Lung (tissue), 12 donors: ENCODE measurements around the gene CHRND. TPM values are rescaled to one million over a fixed set of nuclear protein-coding genes. Genes with fewer than 3 reads are reported as not detected.

Experiments
- ATAC-seq: fragments of 200-7000 bp; cut with Tn5 transposase; one replicate; pipeline ENCODE4 v1.9.1; 2020; ENCODE audit warnings: moderate number of reproducible peaks; ENCODE audit not compliant: insufficient read depth, low FRiP score
- DNase-seq, 3 donors: peaks; one replicate each; pipeline ENCODE4 v3.0.0-alpha.2; 2013 to 2017
- H3K27ac ChIP-seq, 2 donors: one replicate each; pipeline ENCODE4 v1.5.1; 2013; ENCODE audit warnings: mild to moderate bottlenecking in 2 of 2, moderate library complexity in 2 of 2, control low read depth in 1 of 2, inconsistent platforms in 1 of 2, low read depth in 1 of 2, low read length in 1 of 2
- H3K27me3 ChIP-seq, 3 donors: one replicate each; pipeline ENCODE4 v1.5.1; 2013; ENCODE audit warnings: low read length in 2 of 3; ENCODE audit not compliant: control insufficient read depth in 3 of 3, insufficient read depth in 3 of 3
- H3K36me3 ChIP-seq, 4 donors: one replicate each; pipeline ENCODE4 v1.5.1; 2013; ENCODE audit warnings: low read length in 4 of 4, mild to moderate bottlenecking in 1 of 4, moderate library complexity in 1 of 4; ENCODE audit not compliant: control insufficient read depth in 4 of 4, insufficient read depth in 4 of 4
- H3K4me1 ChIP-seq, 5 donors: one replicate each; pipeline ENCODE4 v1.5.1; 2013; ENCODE audit warnings: low read length in 5 of 5, mild to moderate bottlenecking in 2 of 5, moderate library complexity in 1 of 5; ENCODE audit not compliant: control insufficient read depth in 5 of 5, insufficient read depth in 5 of 5
- H3K4me3 ChIP-seq: one replicate; pipeline ENCODE4 v1.5.1; 2013; ENCODE audit warnings: mild to moderate bottlenecking, control low read depth, moderate library complexity
- H3K9ac ChIP-seq, 2 donors: one replicate each; pipeline ENCODE4 v1.5.1; 2013; ENCODE audit warnings: low read length in 2 of 2, control low read depth in 1 of 2; ENCODE audit not compliant: insufficient read depth in 1 of 2
- H3K9me3 ChIP-seq, 4 donors: one replicate each; pipeline ENCODE4 v1.5.1; 2013; ENCODE audit warnings: low read length in 3 of 4, mild to moderate bottlenecking in 1 of 4, moderate library complexity in 1 of 4; ENCODE audit not compliant: control insufficient read depth in 4 of 4, insufficient read depth in 3 of 4
- CTCF ChIP-seq: IDR thresholded peaks from 2 replicates; pipeline ENCODE4 v1.5.1; 2012; ENCODE audit warnings: mild to moderate bottlenecking; ENCODE audit errors: control extremely low read depth, extremely low read depth
- WGBS, 2 donors: extraction: QIAGEN DNeasy Blood & Tissue Kit; methylation state at CpG; one replicate each; pipeline ENCODE4 v1.1.7; 2013; 5-methylcytosine and 5-hydroxymethylcytosine counted together
- polyA plus RNA-seq, 2 donors: library from polyadenylated mRNA; stranded (reverse); fragments of 200-250 nt; gene quantifications; one replicate each; pipeline ENCODE4 v1.2.1, GENCODE V29; 2013
- total RNA-seq, 2 donors: library from RNA; depleted of rRNA in 1 of 2; stranded (reverse); fragments of >200 nt in 1 of 2; gene quantifications; one replicate each; pipeline ENCODE4 v1.2.1, GENCODE V29; 2014 to 2021
- donor health status: control.
- donor health status: control.
- donor health status: Bipolar disorder and iron deficiency.
- donor health status: healthy.
- donor health status: DM: yes; HTN: yes; CAD: no.

Gene CHRND
- total and polyA plus RNA-seq, 4 donors, result not detected

- Histone ChIP-seq H3K9me3 (peaks cover 0 to 6% (median 3%) of the 10 kb centered on the region in 4 donors), H3K4me1 (peaks cover 0 to 6% (median 0%) of the 10 kb centered on the region in 5 donors), H3K4me3 (no peak overlapping the region), H3K9ac (no peak overlapping the region), H3K27ac (no peak overlapping the region), H3K27me3 (peaks cover 0 to 4% (median 0%) of the 10 kb centered on the region in 3 donors), H3K36me3 (no peaks in the 10 kb centered on the region)
- TF ChIP-seq CTCF, result no peak
- 85 to 92% methylated on average over 4 of the region's 4 CpGs for WGBS, 2 donors
- no peak for ATAC-seq
- no peak for DNase-seq
Measured at GRCh38 chr2:232537499-232537898, 11.5 kb downstream of the CHRND start.

GRCh38 chr2:232538671-232539070 is 12.7 kb downstream of the CHRND start:
- ATAC-seq (peak; percentile 28), DNase-seq (no peak)
- Histone ChIP-seq H3K27ac (no peak overlapping the region), H3K4me3 (no peak overlapping the region), H3K9me3 (peaks cover 0 to 6% (median 3%) of the 10 kb centered on the region in 4 donors), H3K9ac (no peak overlapping the region), H3K4me1 (peaks cover 0 to 6% (median 0%) of the 10 kb centered on the region in 5 donors), H3K27me3 (peaks cover 0 to 4% (median 0%) of the 10 kb centered on the region in 3 donors), H3K36me3 (no peaks in the 10 kb centered on the region)
- WGBS, 2 donors, result 10 to 11% methylated on average over 4 of the region's 4 CpGs
- no peak for TF ChIP-seq CTCF

- H3K4me3 ChIP-seq, result no peak within 1 kb of the TSS
- peak in 1 of 3 donors; percentile 25 for DNase-seq
- H3K27ac ChIP-seq, result no peak within 1 kb of the TSS
- H3K9me3 ChIP-seq, result peaks cover 0 to 6% (median 3%) of the 10 kb centered on the region in 4 donors
- peaks cover 0 to 4% (median 0%) of the 10 kb centered on the region in 3 donors for H3K27me3 ChIP-seq
- no peak within 1 kb of the TSS for H3K9ac ChIP-seq
- ATAC-seq, result no peak
- WGBS, 2 donors, result 53 to 63% methylated on average over 23 of the region's 23 CpGs
- TF ChIP-seq CTCF, result no peak
- H3K4me1 ChIP-seq, result peaks cover 0 to 6% (median 0%) of the 10 kb centered on the region in 5 donors
- H3K36me3 ChIP-seq, result no peaks in the 10 kb centered on the region
Measured at GRCh38 chr2:232539298-232540231, 13.6 kb downstream of the CHRND start, which contains the start of gene CHRNG. Gene CHRNG (plus strand): TSS chr2:232539692. CDS start chr2:232539748, 56 bp downstream.
